Vagina (tissue), 2 donors: ENCODE measurements around the gene DMRTB1. TPM values are rescaled to one million over a fixed set of nuclear protein-coding genes. Genes with fewer than 3 reads are reported as not detected.

Experiments used
- DNase-seq, 2 donors: peaks; one replicate each; pipeline ENCODE4 v3.0.0-alpha.2; 2017; ENCODE audit errors: extremely low spot score in 2 of 2
- H3K27ac ChIP-seq: fragments of 200-600 bp; sonication (generic); one replicate; pipeline ENCODE4 v1.5.1; 2019
- H3K27me3 ChIP-seq: fragments of 200-600 bp; sonication (generic); one replicate; pipeline ENCODE4 v1.5.1; 2019
- H3K36me3 ChIP-seq, 2 donors: fragments of 200-600 bp; sonication (generic); one replicate each; pipeline ENCODE4 v1.5.1; 2017 to 2019
- H3K4me1 ChIP-seq: fragments of 200-600 bp; sonication (generic); one replicate; pipeline ENCODE4 v1.5.1; 2019
- H3K4me3 ChIP-seq, 2 donors: fragments of 200-600 bp; sonication (generic); 1 replicate in 1 of 2; 2 replicates in 1 of 2; pipeline ENCODE4 v1.5.1; 2016 to 2019
- H3K9me3 ChIP-seq: fragments of 200-600 bp; sonication (generic); one replicate; pipeline ENCODE4 v1.5.1; 2019
- CTCF ChIP-seq, 3 experiments: fragments of 450-650 bp in 2 of 3; fragments of 200-600 bp in 1 of 3; sonication (generic) in 1 of 3; IDR thresholded peaks; one replicate each; pipeline ENCODE4 v1.5.1; 2017 to 2019; ENCODE audit warnings: antibody characterized with exemption in 3 of 3, mild to moderate bottlenecking in 2 of 3, moderate library complexity in 2 of 3
- POLR2A ChIP-seq, 2 donors: fragments of 450-650 bp; IDR thresholded peaks; one replicate each; pipeline ENCODE4 v1.6.1; 2017; ENCODE audit warnings: antibody characterized with exemption in 2 of 2, mild to moderate bottlenecking in 2 of 2, moderate library complexity in 2 of 2
- POLR2AphosphoS5 ChIP-seq, 2 donors: sonication (generic); formaldehyde crosslinking; IDR thresholded peaks; one replicate each; pipeline ENCODE4 v1.9.0; 2017; ENCODE audit warnings: antibody characterized with exemption in 2 of 2, mild to moderate bottlenecking in 2 of 2, low read depth in 1 of 2; ENCODE audit not compliant: insufficient read depth in 1 of 2
- intact Hi-C: fragments of 100-400 bp; cut with DNase I; formaldehyde crosslinking; loops from one replicate; pipeline ENCODE4 v1.15.1; 2023
- total RNA-seq: library from RNA; depleted of rRNA; stranded (reverse); fragments of >200 nt; gene quantifications from one replicate; pipeline ENCODE4 v1.2.3, GENCODE V29; 2016

DMRTB1 gene
- total RNA-seq, 1 donor from 2014 or later, result not detected

GRCh38 chr1:53449021-53449420 lies 10.2 kb upstream of the DMRTB1 start:
- no peak overlapping the region for H3K4me3 ChIP-seq
- H3K36me3 ChIP-seq, result no peaks in the 10 kb centered on the region
- no peaks in the 10 kb centered on the region for H3K27me3 ChIP-seq
- no peak for DNase-seq
- no peaks in the 10 kb centered on the region for H3K4me1 ChIP-seq
- intact Hi-C loops, result no loop called here
- TF ChIP-seq POLR2A (IDR thresholded peaks at IDR 0.05) (no peak), CTCF (IDR thresholded peaks at IDR 0.05) (no peak), POLR2AphosphoS5 (IDR thresholded peaks at IDR 0.05; ENCODE audit: insufficient read depth in 1 of 2, low read depth in 1 of 2) (no peak)
- H3K9me3 ChIP-seq, result no peaks in the 10 kb centered on the region
- no peak overlapping the region for H3K27ac ChIP-seq

- no peak for DNase-seq
- no peak overlapping the region for H3K4me3 ChIP-seq
- intact Hi-C loops, result no loop called here
- H3K27me3 ChIP-seq, result no peaks in the 10 kb centered on the region
- H3K27ac ChIP-seq, result no peak overlapping the region
- no peaks in the 10 kb centered on the region for H3K4me1 ChIP-seq
- no peaks in the 10 kb centered on the region for H3K36me3 ChIP-seq
- H3K9me3 ChIP-seq, result no peaks in the 10 kb centered on the region
- TF ChIP-seq POLR2AphosphoS5 (IDR thresholded peaks at IDR 0.05; ENCODE audit: insufficient read depth in 1 of 2, low read depth in 1 of 2) (no peak), POLR2A (IDR thresholded peaks at IDR 0.05) (no peak), CTCF (IDR thresholded peaks at IDR 0.05) (no peak)
Observed at GRCh38 chr1:53449693-53450092, 9.5 kb upstream of the DMRTB1 start.

- Histone ChIP-seq H3K9me3 (no peaks in the 10 kb centered on the region), H3K36me3 (no peaks in the 10 kb centered on the region), H3K4me1 (no peaks in the 10 kb centered on the region), H3K27ac (no peak overlapping the region), H3K4me3 (no peak overlapping the region), H3K27me3 (no peaks in the 10 kb centered on the region)
- no peak for TF ChIP-seq POLR2A (IDR thresholded peaks at IDR 0.05)
- no peak for TF ChIP-seq CTCF (IDR thresholded peaks at IDR 0.05)
- no peak for TF ChIP-seq POLR2AphosphoS5 (IDR thresholded peaks at IDR 0.05; ENCODE audit: insufficient read depth in 1 of 2, low read depth in 1 of 2)
- intact Hi-C loops, result no loop called here
- no peak for DNase-seq
Observed at GRCh38 chr1:53450225-53450624, 9.0 kb upstream of the DMRTB1 start.

GRCh38 chr1:53454019-53454418 lies 5.2 kb upstream of the DMRTB1 start:
- no peaks in the 10 kb centered on the region for H3K36me3 ChIP-seq
- H3K4me3 ChIP-seq, result no peak overlapping the region
- no peaks in the 10 kb centered on the region for H3K27me3 ChIP-seq
- no peak for TF ChIP-seq CTCF (IDR thresholded peaks at IDR 0.05)
- no peak for TF ChIP-seq POLR2AphosphoS5 (IDR thresholded peaks at IDR 0.05; ENCODE audit: insufficient read depth in 1 of 2, low read depth in 1 of 2)
- no peak for TF ChIP-seq POLR2A (IDR thresholded peaks at IDR 0.05)
- no peak for DNase-seq
- no peak overlapping the region for H3K27ac ChIP-seq
- intact Hi-C loops, result no loop called here
- no peaks in the 10 kb centered on the region for H3K4me1 ChIP-seq
- no peaks in the 10 kb centered on the region for H3K9me3 ChIP-seq

- intact Hi-C loops, result no loop called here
- H3K36me3 ChIP-seq, result no peaks in the 10 kb centered on the region
- H3K4me1 ChIP-seq, result no peaks in the 10 kb centered on the region
- TF ChIP-seq POLR2A (IDR thresholded peaks at IDR 0.05), result no peak
- no peak for TF ChIP-seq CTCF (IDR thresholded peaks at IDR 0.05)
- TF ChIP-seq POLR2AphosphoS5 (IDR thresholded peaks at IDR 0.05; ENCODE audit: insufficient read depth in 1 of 2, low read depth in 1 of 2), result no peak
- H3K27me3 ChIP-seq, result no peaks in the 10 kb centered on the region
- no peak for DNase-seq
- no peaks in the 10 kb centered on the region for H3K9me3 ChIP-seq
- H3K4me3 ChIP-seq, result no peak overlapping the region
- no peak overlapping the region for H3K27ac ChIP-seq
Observed at GRCh38 chr1:53455364-53455991, 3.7 kb upstream of the DMRTB1 start.
